ENCODE results near the gene FAM83E.

FAM83E gene

DNA sequence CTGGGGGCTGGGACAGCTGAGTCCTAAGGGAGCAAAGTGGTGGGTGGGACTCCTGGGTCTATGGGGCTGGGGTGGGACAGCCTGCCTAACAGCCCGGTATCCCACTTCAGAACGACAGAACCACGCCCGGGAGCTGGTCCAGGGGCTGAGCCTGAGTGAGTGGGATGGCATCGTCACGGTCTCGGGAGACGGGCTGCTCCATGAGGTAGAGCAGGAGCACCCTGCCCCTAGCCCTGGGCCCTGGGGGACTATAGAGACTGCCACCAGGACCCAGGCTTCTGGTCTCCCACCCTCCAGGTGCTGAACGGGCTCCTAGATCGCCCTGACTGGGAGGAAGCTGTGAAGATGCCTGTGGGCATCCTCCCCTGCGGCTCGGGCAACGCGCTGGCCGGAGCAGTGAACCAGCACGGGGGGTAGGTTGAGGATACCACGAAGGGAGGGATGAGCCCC, 13.0 kb upstream of the FAM83E start:
- Histone ChIP-seq H3K27ac (ENCODE audit: low read length) (no peak overlapping the region), H3K36me3 (ENCODE audit: control insufficient read depth, insufficient read depth, low read length) (peaks cover 11% of the 10 kb centered on the region; the same call in 1 of the 2 replicates)

GRCh38 chr19:48627201-48627864, 12.5 kb upstream of the FAM83E start:
- Histone ChIP-seq H3K27me3 (ENCODE audit: control insufficient read depth, insufficient read depth, low read length) (no peaks in the 10 kb centered on the region), H3K27ac (ENCODE audit: low read length) (no peak overlapping the region), H3K9me3 (ENCODE audit: control insufficient read depth, insufficient read depth, low read length) (no peaks in the 10 kb centered on the region), H3K4me1 (ENCODE audit: control insufficient read depth, insufficient read depth, low read length) (peaks cover 10% of the 10 kb centered on the region), H3K36me3 (ENCODE audit: control insufficient read depth, insufficient read depth, low read length) (peaks cover 11% of the 10 kb centered on the region; the same call in 1 of the 2 replicates), H3K4me3 (ENCODE audit: low read length) (no peak overlapping the region)
- DNase-seq (ENCODE audit: low read depth, low spot score): no peak
- WGBS (ENCODE audit: insufficient coverage, insufficient read length): no CpG with 5 or more reads among the region's 6 CpGs

More for the DNA sequence above, 13.0 kb upstream of the FAM83E start:
- Histone ChIP-seq H3K9me3 (ENCODE audit: control insufficient read depth, insufficient read depth, low read length) (no peaks in the 10 kb centered on the region), H3K4me1 (ENCODE audit: control insufficient read depth, insufficient read depth, low read length) (peaks cover 10% of the 10 kb centered on the region), H3K4me3 (ENCODE audit: low read length) (no peak overlapping the region), H3K27me3 (ENCODE audit: control insufficient read depth, insufficient read depth, low read length) (no peaks in the 10 kb centered on the region)
- no CpG with 5 or more reads among the region's 17 CpGs for WGBS (ENCODE audit: insufficient coverage, insufficient read length)
- no peak for DNase-seq (ENCODE audit: low read depth, low spot score)

GRCh38 chr19:48625891-48626327, 11.0 kb upstream of the FAM83E start:
- Histone ChIP-seq H3K4me1 (ENCODE audit: control insufficient read depth, insufficient read depth, low read length) (peaks cover 7% of the 10 kb centered on the region), H3K27me3 (ENCODE audit: control insufficient read depth, insufficient read depth, low read length) (no peaks in the 10 kb centered on the region), H3K9me3 (ENCODE audit: control insufficient read depth, insufficient read depth, low read length) (no peaks in the 10 kb centered on the region), H3K36me3 (ENCODE audit: control insufficient read depth, insufficient read depth, low read length) (peaks cover 11% of the 10 kb centered on the region; the same call in 1 of the 2 replicates), H3K4me3 (ENCODE audit: low read length) (no peak overlapping the region), H3K27ac (ENCODE audit: low read length) (no peak overlapping the region)
- DNase-seq (ENCODE audit: low read depth, low spot score): no peak
- no CpG with 5 or more reads among the region's 30 CpGs for WGBS (ENCODE audit: insufficient coverage, insufficient read length)

- H3K4me1 ChIP-seq (ENCODE audit: control insufficient read depth, insufficient read depth, low read length): peaks cover 7% of the 10 kb centered on the region
- peaks cover 11% of the 10 kb centered on the region; the same call in 1 of the 2 replicates for H3K36me3 ChIP-seq (ENCODE audit: control insufficient read depth, insufficient read depth, low read length)
- no peaks in the 10 kb centered on the region for H3K27me3 ChIP-seq (ENCODE audit: control insufficient read depth, insufficient read depth, low read length)
- peak overlapping the region; percentile 80; the same call in 1 of the 2 replicates for H3K4me3 ChIP-seq (ENCODE audit: low read length)
- H3K27ac ChIP-seq (ENCODE audit: low read length): no peak overlapping the region
- no CpG with 5 or more reads among the region's 24 CpGs for WGBS (ENCODE audit: insufficient coverage, insufficient read length)
- no peak for DNase-seq (ENCODE audit: low read depth, low spot score)
- H3K9me3 ChIP-seq (ENCODE audit: control insufficient read depth, insufficient read depth, low read length): no peaks in the 10 kb centered on the region
These were observed 10.2 kb upstream of the FAM83E start for GRCh38 chr19:48624791-48625723.

GRCh38 chr19:48624067-48624594, 9.3 kb upstream of the FAM83E start:
- Histone ChIP-seq H3K36me3 (ENCODE audit: control insufficient read depth, insufficient read depth, low read length) (peaks cover 9% of the 10 kb centered on the region; the same call in 1 of the 2 replicates), H3K9me3 (ENCODE audit: control insufficient read depth, insufficient read depth, low read length) (no peaks in the 10 kb centered on the region), H3K27ac (ENCODE audit: low read length) (no peak overlapping the region), H3K4me1 (ENCODE audit: control insufficient read depth, insufficient read depth, low read length) (peaks cover 3% of the 10 kb centered on the region), H3K4me3 (ENCODE audit: low read length) (peak overlapping the region; percentile 80; the same call in 1 of the 2 replicates), H3K27me3 (ENCODE audit: control insufficient read depth, insufficient read depth, low read length) (no peaks in the 10 kb centered on the region)
- DNase-seq (ENCODE audit: low read depth, low spot score): peak; percentile 98
- no CpG with 5 or more reads among the region's 40 CpGs for WGBS (ENCODE audit: insufficient coverage, insufficient read length)

DNA sequence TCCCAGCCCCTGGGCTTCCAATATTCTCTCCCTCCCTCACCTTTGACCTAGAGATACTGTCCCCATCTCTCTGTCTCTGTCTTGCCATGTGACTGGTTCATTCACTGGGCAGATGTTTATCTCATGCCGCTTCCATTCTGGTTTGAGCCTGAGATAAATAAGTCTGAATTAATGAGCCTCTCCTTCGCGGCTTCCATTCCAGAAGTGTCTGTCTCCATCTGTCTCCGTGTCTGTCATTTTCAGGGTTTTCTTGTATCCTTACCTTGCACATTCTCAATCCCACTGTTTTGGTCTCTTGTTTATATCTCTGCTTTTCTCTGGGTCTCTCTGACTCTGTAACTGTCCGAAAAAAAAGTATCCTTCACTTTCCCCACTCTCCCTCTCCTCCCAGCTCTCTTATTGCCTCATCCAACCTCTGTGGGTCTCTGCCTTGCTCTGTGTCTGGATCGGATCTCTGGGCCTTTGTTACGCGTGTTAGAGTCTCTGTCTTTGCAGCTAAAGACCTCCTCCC, 8.7 kb upstream of the FAM83E start:
- no peak for DNase-seq (ENCODE audit: low read depth, low spot score)
- Histone ChIP-seq H3K4me3 (ENCODE audit: low read length) (no peak overlapping the region; the same call in 1 of the 2 replicates), H3K4me1 (ENCODE audit: control insufficient read depth, insufficient read depth, low read length) (peaks cover 1% of the 10 kb centered on the region), H3K27ac (ENCODE audit: low read length) (no peak overlapping the region), H3K9me3 (ENCODE audit: control insufficient read depth, insufficient read depth, low read length) (no peaks in the 10 kb centered on the region), H3K36me3 (ENCODE audit: control insufficient read depth, insufficient read depth, low read length) (peaks cover 7% of the 10 kb centered on the region; the same call in 1 of the 2 replicates), H3K27me3 (ENCODE audit: control insufficient read depth, insufficient read depth, low read length) (no peaks in the 10 kb centered on the region)
- WGBS (ENCODE audit: insufficient coverage, insufficient read length): no CpG with 5 or more reads among the region's 8 CpGs

- Histone ChIP-seq H3K9me3 (ENCODE audit: control insufficient read depth, insufficient read depth, low read length) (no peaks in the 10 kb centered on the region), H3K27ac (ENCODE audit: low read length) (no peak overlapping the region), H3K4me1 (ENCODE audit: control insufficient read depth, insufficient read depth, low read length) (peaks cover 3% of the 10 kb centered on the region; the same call in 1 of the 2 replicates), H3K36me3 (ENCODE audit: control insufficient read depth, insufficient read depth, low read length) (peaks cover 21% of the 10 kb centered on the region), H3K4me3 (ENCODE audit: low read length) (peak overlapping the region; percentile 31; the same call in 1 of the 2 replicates), H3K27me3 (ENCODE audit: control insufficient read depth, insufficient read depth, low read length) (no peaks in the 10 kb centered on the region)
- no CpG with 5 or more reads among the region's 6 CpGs for WGBS (ENCODE audit: insufficient coverage, insufficient read length)
- no peak for DNase-seq (ENCODE audit: low read depth, low spot score)
These were observed 5.1 kb upstream of the FAM83E start for GRCh38 chr19:48619692-48620585.

DNA sequence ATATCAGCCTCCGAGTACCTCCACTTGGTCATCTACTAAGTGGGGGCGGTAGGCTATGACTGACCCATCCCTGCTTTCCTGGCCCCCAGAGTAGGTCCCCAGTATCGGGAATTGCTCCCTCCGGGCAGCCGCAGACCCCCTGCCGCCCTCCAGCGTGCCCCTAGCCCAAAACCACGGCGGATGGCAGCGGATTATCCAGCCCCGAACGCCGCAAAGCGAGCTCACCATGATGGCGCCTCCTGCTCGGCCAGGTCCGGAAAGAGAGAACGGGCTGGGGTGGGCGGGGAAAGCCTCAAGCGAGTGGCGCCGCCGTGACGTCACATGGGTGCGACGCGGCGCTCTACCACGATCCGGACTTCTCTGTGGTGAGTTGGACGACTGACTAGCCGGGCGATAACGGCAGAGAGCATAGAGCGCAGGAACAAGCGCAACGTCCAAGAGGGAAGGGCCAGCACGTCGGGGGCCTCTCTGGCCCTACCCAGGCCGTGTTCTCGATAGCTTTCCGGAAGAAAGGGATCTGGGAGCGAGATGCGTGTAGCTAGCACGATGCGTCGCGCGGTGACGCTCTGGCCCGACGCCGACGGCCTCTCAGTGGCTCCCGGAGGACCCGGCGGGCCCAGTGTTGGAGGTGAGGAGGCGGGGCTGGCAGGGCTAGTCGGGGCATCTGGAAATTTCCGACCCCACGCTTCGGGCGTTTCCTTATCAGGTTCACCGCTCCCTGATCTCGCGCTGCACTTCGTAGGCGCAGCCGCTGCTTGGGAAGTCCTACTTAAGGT, 4.2 kb upstream of the FAM83E start, which contains the start of the genes RPL18 and SPHK2:
Gene RPL18 (minus strand): TSS at position 263 of the 776 bp plus-strand sequence. CDS start 35 bp downstream, at position 228.
Gene SPHK2 (plus strand): TSS at position 591 of the 776 bp plus-strand sequence. CDS start 1,009 bp downstream, outside the sequence.
- DNase-seq (ENCODE audit: low read depth, low spot score): peak; percentile 98
- Histone ChIP-seq H3K27me3 (ENCODE audit: control insufficient read depth, insufficient read depth, low read length) (no peaks in the 10 kb centered on the region), H3K36me3 (ENCODE audit: control insufficient read depth, insufficient read depth, low read length) (peaks cover 21% of the 10 kb centered on the region), H3K4me1 (ENCODE audit: control insufficient read depth, insufficient read depth, low read length) (peaks cover 3% of the 10 kb centered on the region), H3K9me3 (ENCODE audit: control insufficient read depth, insufficient read depth, low read length) (no peaks in the 10 kb centered on the region), H3K4me3 (ENCODE audit: low read length) (peak within 1 kb of the TSS; percentile 97), H3K27ac (ENCODE audit: low read length) (no peak within 1 kb of the TSS)
- WGBS (ENCODE audit: insufficient coverage, insufficient read length): no CpG with 5 or more reads among the region's 69 CpGs

Data from iPS DF 6.9 (cell line).